Esophagus muscularis mucosa (tissue), 3 donors: Measurements from ENCODE around the gene IL7R.

Source experiments
- CTCF ChIP-seq, 3 experiments: fragments of 200-600 bp in 2 of 3; fragments of 450-650 bp in 1 of 3; sonication (generic) in 2 of 3; IDR thresholded peaks; one replicate each; pipeline ENCODE4 v1.5.1; 2017 to 2019; ENCODE audit warnings: antibody characterized with exemption in 3 of 3, mild to moderate bottlenecking in 2 of 3, moderate library complexity in 1 of 3
- POLR2A ChIP-seq: fragments of 450-650 bp; IDR thresholded peaks from one replicate; pipeline ENCODE4 v1.6.1; 2017; ENCODE audit warnings: antibody characterized with exemption, moderate library complexity, mild to moderate bottlenecking, low read depth
- POLR2AphosphoS5 ChIP-seq, 2 donors: sonication (generic); formaldehyde crosslinking; IDR thresholded peaks; one replicate each; pipeline ENCODE4 v1.6.1; 2017; ENCODE audit warnings: antibody characterized with exemption in 2 of 2

- TF ChIP-seq CTCF (IDR thresholded peaks at IDR 0.05) = no peak
- no peak for TF ChIP-seq POLR2AphosphoS5 (IDR thresholded peaks at IDR 0.05)
- no peak for TF ChIP-seq POLR2A
Observed at GRCh38 chr5:35879649-35880048, 23.0 kb downstream of the IL7R start.
